Measurements from ENCODE around the gene CNTF.

- TF ChIP-seq GABPA (IDR thresholded peaks at IDR 0.05; ENCODE audit: low read depth), result no peak
- no peak for TF ChIP-seq SMC3 (IDR thresholded peaks at IDR 0.05; ENCODE audit: low read depth, low read length)
- TF ChIP-seq CTCF (IDR thresholded peaks at IDR 0.05), result no peak
- no peak for TF ChIP-seq YY1 (IDR thresholded peaks at IDR 0.05; ENCODE audit: low read depth)
- TF ChIP-seq, protein P1, sequence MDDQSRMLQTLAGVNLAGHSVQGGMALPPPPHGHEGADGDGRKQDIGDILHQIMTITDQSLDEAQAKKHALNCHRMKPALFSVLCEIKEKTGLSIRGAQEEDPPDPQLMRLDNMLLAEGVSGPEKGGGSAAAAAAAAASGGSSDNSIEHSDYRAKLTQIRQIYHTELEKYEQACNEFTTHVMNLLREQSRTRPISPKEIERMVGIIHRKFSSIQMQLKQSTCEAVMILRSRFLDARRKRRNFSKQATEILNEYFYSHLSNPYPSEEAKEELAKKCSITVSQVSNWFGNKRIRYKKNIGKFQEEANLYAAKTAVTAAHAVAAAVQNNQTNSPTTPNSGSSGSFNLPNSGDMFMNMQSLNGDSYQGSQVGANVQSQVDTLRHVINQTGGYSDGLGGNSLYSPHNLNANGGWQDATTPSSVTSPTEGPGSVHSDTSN (IDR thresholded peaks at IDR 0.05), result no peak
Measured at GRCh38 chr11:58631378-58631777, 8.9 kb downstream of the CNTF start.

Measured in SK-N-SH (cell line).